PC-3 (cell line): ENCODE data around the gene EPS8L3.

Source experiments
- EZH2phosphoT487 ChIP-seq: fragments of 300-600 bp; sonication (generic); IDR thresholded peaks from 2 replicates; pipeline ENCODE4 v1.6.1; 2018; ENCODE audit warnings: mild to moderate bottlenecking, antibody characterized with exemption, low read length, borderline replicate concordance
- TF ChIP-seq, protein P1 (sequence below): fragments of 300-600 bp; sonication (generic); conservative IDR thresholded peaks from 2 replicates; pipeline ENCODE4 v1.5.1; 2017; ENCODE audit warnings: antibody characterized with exemption, low read depth, mild to moderate bottlenecking, low read length

DNA sequence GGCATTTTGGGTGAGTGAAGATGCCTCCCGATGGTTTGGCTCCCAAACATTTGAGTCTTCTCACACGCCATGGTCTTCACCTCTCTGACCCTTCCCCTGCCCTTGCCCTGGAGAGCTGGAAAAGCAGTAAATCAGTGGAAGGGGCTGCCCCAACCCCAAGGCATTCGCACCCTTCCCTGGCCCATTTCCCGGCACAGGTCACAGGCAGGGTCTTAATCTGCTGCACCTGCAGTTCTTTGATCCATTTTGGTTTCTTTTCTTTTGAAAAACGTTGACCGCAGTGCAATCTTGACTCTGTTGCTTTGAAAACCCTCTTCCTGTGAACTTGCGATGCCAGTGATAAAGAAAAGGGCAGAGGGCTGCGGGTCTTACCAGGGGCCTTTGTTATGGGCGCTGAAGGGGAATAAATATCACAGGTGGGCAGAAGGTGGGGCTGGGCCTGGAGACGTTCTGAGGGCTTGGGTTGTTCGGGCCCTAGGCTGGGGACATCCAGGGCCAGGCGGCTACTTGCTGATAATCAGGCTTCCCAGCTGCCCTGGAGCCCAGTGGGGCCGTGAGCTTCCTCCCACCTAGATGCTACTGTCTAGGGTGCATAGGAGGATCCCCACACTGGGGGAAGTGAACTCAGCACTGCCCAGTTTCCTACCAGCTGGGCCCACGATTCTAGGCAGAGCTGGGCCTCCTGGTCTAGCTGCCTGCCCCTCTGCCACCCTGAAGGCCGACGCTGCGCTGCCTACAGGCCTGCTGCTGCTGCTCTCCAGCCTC, 38.6 kb upstream of the EPS8L3 start:
- TF ChIP-seq, protein P1, sequence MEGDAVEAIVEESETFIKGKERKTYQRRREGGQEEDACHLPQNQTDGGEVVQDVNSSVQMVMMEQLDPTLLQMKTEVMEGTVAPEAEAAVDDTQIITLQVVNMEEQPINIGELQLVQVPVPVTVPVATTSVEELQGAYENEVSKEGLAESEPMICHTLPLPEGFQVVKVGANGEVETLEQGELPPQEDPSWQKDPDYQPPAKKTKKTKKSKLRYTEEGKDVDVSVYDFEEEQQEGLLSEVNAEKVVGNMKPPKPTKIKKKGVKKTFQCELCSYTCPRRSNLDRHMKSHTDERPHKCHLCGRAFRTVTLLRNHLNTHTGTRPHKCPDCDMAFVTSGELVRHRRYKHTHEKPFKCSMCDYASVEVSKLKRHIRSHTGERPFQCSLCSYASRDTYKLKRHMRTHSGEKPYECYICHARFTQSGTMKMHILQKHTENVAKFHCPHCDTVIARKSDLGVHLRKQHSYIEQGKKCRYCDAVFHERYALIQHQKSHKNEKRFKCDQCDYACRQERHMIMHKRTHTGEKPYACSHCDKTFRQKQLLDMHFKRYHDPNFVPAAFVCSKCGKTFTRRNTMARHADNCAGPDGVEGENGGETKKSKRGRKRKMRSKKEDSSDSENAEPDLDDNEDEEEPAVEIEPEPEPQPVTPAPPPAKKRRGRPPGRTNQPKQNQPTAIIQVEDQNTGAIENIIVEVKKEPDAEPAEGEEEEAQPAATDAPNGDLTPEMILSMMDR: no peak
- no peak for TF ChIP-seq EZH2phosphoT487
